CD4-positive, alpha-beta T cell treated with Interleukin-2 at 100 ng/mL for 4 hours (primary cell): Measurements from ENCODE around the gene FBXO21.
"Not testable (repeated sequence)": the region's sequence is repeated elsewhere in the genome, so short reads cannot be mapped to it uniquely, and the experiment has no call there.

Source experiments
- DNase-seq: peaks from one replicate; pipeline ENCODE4 v3.0.0-alpha.2; 2020; ENCODE audit warnings: low spot score

Gene FBXO21

DNA sequence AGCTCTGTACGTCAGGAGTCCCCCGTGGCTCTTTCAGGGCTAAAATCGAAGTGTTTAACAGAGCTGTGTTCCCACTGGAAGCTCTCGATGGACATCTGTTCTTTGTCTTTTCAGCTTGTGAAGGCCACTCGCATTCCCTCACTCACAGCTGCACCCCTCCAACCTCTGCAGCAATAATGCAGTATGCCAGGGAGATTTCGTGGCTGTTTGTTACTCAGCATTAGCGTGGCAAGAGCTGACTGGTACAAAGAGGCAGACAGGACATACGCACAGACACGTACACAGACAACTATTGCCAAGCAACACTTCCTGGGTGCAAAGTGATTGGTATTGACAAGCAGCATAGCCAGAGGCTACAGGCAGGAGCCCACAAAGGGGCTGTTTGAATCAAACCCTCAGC, 11.8 kb upstream of the FBXO21 start:
- DNase-seq, result no peak

DNA sequence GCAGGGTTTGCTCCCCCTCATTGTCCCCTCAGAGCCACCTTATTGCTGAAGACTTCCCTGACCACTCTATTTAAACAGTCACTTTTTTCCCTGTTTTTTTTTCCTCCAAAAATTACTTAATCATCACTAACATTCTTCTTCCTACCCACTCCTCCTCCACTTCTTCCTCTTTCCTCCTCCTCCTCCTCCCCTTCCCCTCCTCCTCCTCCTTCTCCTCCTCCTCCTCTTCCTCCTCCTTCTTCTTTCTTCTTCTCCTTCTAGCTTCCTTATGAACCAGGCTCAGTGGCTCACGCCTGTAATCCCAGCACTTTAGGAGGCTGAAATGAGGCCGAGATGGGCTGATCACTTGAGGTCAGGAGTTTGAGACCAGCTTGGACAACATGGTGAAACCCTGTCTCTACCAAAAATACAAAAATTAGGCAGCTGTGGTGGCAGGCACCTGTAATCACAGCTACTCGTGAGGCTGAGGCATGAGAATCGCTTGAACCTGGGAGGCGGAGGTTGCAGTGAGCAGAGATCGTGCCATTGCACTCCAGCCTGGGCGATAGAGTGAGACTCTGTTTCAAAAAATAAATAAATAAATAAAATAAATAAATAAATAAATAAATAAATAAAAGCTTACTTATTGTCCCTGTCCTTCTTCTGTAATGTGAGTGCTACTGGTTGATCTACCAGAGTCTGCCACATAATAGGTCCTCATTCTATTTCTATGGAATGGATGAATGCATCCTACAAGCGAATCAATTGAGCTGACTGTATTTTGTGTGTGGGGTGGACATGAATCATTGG, 9.9 kb upstream of the FBXO21 start:
- DNase-seq, result not testable (repeated sequence)

DNA sequence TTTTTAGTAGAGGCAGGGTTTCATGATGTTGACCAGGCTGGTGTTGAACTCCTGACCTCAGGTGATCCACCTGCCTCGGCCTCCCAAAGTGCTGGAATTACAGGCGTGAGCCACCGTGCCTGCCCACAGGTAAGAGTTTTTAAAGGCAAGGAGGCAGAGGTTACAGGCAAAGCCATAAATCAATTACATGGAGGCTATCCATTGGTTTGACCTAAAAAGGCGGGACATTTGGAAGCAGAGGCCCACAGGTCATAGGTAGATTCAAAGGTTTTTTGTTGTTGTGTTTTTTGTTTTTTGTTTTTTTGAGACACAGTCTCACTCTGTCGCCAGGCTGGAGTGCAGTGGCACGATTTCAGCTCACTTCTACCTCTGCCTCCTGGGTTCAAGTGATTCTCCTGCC, 6.1 kb upstream of the FBXO21 start:
- not testable (repeated sequence) for DNase-seq

DNA sequence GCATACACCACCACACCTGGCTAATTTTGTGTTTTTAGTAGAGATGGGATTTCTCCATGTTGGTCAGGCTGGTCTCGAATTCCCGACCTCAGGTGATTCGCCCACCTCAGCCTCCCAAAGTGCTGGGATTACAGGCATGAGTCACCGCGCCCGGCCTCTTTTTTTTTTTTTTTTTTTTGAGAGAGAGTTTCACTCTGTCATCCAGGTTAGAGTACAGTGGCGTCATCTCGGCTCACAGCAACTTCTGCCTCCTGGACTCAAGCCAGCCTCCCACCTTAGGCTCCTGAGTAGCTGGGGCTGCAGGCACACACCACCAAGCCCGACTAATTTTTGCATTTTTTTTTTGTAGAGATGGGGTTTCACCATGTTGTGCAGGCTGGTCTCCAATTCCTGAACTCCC, 4.8 kb upstream of the FBXO21 start:
- DNase-seq, result not testable (repeated sequence)

DNA sequence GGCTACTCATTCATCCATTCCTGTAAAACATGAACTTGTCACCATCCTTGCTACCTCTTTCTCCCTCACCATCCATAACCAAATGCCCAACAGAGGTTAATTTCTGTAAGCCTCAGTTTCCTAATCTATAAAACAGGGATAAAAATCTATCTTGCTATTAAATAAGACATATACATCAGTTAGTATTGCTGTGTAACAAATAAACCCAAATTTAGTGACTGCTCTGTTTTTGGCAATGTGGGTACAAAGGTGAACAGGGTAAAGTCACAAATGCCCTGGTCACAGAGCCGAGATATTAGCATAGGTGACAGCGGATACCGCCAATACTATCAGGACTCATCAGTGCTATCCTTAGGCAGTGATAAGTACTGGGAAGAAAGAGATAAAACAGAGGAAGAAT, 3.6 kb upstream of the FBXO21 start:
- no peak for DNase-seq

DNA sequence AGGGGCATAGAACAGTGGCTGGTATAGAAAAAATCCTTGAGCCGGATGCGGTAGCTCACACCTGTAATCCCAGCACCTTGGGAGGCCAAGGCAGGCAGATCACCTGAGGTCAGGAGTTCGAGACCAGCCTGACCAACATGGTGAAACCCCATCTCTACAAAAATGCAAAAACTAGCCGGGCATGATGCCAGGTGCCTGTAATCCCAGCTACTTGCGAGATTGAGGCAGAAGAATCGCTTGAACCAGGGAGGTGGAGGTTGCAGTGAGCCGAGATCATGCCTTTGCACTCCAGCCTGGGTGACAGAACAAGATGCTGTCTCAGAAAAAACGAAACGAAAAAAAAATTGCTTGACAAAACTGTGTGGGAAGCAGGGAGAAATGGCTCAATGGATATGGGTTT, 2.3 kb upstream of the FBXO21 start:
- not testable (repeated sequence) for DNase-seq

DNA sequence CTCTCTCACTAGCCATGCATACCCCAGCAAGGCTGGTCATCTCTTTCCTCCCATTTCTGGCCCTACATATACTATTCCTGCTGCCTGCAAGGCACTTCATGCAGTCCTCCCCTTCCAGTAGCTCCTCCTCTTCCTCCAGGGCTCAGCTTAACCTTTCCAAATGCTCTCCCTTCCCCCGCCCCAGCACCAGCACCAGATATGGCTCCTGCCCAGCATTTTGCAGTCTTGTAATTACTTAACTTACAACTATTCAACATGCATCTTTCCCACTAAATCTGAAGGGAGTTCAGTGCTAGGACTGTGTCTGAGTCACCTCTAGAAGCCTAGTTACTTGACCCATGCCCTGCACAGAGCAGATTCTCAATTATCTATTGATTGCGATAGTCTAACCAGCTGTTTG, 1.8 kb upstream of the FBXO21 start:
- no peak for DNase-seq

DNA sequence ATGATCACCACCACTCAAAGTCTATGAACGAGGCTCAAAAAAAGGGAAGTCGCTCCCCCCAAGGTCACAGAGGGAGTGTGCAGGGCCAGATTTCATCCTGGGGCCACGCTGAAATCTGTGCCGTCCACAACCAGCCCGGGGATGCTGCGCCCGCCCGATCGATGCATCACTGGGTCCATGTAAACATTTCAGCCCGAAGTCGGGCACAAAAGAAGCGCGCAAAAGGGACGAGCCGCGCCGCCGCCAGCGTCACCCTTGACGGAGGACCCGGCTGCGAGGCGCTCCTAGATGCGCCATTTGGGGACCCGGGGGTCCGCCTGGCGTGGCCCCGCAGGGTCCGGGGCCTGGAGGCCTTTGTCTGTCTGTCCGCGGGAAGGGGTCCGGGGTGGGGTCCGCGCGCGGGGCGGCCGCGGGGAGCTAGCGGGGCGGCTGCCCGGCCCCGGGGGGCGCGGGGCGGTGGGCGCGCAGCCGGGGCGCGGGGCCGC, 503 bp downstream of the FBXO21 start:
- DNase-seq, result peak; percentile 22

DNA sequence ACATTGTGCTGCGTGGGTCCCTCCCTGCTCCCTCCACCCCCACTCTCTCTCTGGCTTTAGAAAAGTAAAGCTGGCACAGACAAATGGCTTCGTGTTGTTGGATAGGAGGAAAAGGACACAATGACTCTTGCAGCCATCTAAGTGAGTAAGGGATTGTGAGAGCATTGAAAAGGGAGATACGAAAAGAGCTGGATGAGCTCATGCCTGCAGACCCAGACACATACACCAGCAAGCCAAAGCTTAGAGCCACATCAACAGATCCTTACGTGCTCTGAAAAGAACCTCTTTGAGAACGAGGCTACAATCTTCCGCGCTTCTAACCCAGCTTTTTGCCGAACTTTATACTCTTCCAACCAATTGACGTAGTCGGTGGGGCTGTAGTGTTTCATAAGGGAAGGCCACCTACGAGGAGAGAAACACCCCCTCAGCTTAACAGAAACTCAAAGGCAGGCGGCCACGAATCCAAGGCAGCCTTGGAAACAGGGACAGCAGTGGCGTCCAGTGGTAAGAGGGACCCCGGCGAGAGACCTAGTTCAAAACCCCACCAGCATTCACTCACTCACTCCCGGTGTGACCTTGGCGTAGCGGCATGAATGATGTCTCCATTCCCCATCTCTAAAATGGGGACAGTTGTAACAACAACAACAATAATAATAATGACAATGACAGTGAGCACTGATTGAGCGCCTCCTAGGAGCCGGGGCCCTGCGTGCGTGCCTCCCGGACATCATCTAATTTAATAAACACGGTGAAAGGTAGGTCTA, 1.1 kb downstream of the FBXO21 start:
- DNase-seq, result no peak

DNA sequence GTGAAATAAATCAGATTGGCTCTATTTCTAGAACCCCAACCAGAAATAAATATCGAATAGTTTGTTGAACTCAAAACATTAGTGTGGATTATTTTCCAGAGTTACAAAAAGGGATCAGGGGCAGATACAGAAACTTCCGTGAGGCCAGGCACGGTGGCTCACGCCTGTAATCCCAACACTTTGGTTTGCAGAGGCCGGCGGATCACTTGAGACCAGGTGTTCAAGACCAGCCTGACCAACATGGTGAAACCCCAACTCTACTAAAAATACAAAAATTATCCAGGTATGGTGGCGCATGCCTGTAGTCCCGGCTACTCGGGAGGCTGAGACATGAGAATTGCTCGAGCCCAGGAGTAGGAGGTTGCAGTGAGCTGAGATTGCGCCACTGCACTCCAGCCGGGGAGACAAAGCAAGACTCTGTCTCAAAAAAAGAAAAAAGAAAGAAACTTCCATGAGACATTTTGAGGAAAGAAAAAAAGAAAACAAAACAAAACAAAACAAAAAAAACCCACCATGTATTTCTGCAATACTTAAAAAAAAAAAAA, 2.1 kb downstream of the FBXO21 start:
- no peak for DNase-seq

DNA sequence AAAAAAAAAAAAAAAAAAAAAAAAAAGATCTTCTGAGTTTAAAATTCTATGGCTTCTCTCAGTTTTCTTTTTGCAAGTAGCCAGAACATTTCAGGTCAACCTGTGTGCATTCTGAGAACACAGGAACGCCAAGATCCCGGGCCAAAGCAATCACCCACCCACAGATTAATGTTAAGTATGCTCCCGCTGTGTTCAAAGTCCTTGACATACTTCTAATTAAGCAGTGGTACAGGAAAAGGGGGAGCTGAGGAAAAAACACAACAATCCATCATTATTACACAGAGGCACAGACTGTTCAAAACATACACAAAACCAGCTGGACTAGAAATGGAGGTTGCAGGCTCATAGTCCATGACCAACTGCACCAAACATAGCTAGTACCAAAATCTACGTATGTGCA, 2.8 kb downstream of the FBXO21 start:
- DNase-seq, result no peak

DNA sequence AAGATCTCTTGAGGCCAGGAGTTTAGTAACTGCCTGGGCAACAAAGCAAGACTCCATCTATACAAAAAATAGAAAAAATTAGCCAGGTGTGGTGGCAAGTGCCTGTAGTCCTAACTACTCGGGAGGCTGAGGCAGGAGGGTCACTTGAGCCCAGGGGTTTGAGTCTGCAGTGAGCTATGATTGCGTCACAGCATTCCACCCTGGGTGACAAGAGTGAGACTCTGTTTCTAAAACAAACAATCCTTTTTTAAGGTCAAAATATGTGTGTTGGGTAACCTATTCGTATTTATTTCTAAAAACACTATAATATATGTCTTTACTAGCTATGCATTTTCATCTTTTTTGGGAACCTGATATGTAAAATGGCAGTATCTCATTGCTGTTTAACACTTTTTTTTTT, 7.4 kb downstream of the FBXO21 start:
- DNase-seq, result no peak

DNA sequence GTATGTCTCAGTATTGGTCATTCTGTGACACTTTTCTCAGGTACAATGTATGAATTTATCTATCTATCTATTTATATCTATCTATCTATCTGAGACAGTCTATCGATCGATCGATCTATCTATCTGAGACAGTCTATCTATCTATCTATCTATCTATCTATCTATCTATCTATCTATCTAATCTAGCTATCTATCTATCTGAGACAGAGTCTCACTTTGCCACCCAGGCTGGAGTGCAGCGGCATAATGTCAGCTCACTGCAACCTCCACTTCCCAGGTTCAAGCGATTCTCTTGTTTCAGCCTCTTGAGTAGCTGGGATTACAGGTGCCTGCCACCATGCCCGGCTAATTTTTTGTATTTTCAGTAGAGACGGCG, 8.8 kb downstream of the FBXO21 start:
- DNase-seq, result not testable (repeated sequence)

DNA sequence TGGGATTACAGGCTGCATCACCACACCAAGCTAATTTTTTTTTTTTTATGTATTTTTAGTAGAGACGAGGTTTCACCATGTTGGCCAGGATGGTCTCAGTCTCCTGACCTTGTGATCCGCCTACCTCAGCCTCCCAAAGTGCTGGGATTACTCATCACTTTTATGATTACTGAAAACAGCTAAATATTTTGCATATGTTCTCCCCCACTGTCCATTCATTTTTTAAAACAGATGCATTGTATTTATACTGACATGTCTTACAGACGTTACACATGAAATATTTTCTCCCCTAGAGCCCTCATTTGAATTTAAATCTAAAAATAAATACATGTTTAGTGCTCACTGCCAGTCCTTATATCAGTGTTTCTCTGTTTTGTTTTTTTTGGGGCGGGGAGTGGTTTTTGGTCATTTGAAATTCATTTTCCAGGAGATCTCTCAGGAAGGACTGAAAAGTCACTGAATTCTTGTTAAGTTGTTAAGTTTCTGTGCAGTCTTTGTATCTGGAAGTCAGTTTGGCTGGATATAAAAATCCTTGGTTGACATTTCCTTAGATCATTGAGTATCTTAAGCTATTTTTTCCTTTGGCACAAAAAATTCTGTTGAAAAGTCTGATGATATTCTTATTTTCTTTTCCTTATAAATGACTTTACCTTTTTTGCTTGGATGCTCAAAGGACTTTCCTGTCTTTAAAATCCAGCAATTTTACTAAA, 9.4 kb downstream of the FBXO21 start:
- no peak for DNase-seq

DNA sequence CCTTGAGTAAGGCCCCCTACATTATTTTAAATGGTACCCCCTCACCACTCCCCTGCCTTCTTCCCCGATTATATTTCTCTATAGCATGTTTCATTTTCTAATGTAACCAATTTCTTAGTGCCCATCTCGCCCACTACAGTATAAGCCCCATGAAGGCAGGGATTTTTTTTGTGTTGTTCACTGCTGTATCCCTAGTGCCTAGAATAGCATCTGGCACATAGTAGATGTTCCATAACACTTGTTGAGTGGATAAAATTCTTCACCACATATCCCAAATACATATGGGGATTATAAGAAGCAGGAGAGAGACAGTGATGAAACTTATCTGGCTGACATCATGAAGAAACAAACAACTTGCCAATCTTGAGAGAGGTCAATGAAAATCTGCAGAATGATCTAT, 11.5 kb downstream of the FBXO21 start:
- DNase-seq, result no peak

DNA sequence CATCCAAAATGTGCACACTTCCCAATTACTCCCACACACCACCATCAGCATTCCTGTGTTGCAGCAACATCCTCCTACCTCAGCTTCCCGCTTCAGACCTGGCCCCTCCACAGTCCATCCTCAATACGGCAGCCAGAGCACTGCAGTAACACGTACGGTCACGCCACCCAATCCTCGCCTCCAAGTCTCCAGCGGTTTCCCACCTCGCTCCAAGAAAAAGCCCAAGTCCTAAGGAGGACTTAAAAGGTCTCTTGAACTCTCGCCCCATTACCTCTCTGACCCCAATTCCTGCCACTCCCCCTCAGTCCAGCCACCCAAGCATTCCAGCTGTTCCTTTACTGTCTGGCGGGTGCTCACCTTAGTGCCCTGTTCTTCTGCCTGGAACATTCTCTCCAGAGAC, 12.0 kb downstream of the FBXO21 start:
- no peak for DNase-seq

DNA sequence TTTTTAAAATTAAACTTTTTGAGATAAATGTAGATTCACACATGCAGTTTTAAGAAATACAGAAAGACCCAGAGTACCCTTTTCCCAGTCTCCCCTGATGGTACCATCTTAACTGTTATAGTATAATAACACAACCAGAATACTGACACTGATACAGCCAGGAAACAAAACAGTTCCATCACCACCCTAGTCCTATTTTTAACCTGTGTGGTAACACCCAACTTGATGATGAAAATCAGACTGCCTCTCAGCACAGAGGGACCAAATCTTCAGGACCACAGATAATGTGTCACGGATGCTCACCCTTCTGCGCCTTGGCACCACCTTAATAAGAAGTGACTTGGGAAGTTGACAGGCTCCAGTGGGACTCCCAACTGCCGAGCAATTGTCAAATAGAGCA, 18.1 kb downstream of the FBXO21 start:
- no peak for DNase-seq

DNA sequence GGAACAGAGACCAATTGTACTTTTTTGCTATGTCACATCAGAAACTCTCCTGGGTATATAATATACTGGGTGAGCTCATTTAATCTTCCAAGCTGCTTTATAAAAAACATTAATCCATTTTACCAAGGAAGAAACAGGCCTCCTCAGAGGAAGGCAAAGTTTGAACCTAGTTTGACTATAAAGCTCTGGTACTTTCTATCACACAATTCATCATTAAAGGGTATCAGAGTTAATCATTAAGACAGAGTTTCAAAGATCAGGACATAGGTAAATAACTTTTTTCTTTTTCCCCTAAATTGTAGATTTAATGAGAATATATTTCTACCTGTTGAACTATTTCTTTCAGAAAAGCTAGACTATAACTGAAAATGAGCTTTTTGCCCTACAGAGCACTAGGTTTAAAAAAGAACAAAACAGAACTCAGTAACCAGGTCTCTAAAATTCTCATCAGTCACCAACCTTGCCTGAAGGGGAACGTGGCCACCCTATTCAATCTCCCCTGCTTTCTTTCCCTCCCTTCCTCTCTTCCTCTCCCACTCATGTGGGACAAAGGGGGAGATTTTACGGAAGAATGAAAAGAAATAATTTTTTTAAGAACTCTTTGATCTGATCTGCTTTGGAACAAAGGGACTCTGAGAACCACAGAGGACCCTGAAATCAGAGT, 18.6 kb downstream of the FBXO21 start:
- no peak for DNase-seq

DNA sequence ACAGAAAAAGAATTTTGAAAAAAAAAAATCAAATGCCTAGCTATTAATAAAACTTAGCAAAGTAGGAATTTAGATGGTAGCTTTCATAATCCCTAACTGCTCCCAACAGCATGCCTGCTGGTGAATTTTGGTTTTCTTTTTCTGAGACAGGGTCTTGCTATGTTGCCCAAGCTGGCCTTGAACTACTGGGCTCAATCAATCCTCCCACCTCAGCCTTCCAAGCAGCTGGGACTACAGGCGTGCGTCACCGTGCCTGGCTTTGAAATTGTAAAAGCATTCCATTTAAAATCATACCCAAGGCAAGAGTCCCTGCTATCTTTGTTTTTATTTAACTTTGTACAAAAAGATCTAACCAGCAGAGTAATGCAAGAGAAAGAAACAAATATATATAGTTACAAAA, 20.7 kb downstream of the FBXO21 start:
- no peak for DNase-seq

DNA sequence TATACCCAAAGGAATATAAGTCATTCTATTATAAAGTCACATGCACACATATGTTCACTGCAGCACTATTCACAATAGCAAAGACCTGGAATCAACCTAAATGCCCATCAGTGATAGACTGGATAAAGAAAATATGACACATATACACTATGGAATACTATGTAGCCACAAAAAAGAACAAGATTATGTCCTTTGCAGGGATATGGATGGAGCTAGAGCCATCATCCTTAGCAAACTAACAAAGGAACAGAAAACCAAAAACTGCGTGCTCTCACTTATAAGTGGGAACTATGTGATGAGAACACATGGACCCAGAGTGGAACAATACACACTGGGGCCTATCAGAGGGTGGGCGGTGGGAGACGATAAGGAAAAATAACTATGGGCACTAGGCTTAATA, 21.3 kb downstream of the FBXO21 start:
- DNase-seq, result no peak

DNA sequence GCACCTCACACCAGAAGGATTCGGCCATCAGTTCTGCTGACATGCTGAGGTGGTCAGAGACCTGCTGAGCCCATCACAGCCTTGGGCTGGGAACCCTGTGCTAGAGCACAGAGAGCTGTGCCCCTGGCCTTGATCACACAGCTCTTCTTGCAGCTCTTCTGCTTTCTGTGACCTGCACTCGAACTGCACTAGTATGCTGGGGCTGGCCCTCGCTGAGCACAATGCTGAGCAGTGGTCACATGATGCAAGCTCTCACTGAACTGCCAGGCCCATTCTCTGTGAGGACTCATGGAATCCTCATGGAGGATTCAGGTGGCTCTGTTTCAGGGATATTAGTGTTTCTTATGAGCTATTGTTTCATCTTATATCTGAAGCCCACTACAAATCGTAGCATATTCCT, 22.5 kb downstream of the FBXO21 start:
- DNase-seq, result no peak

DNA sequence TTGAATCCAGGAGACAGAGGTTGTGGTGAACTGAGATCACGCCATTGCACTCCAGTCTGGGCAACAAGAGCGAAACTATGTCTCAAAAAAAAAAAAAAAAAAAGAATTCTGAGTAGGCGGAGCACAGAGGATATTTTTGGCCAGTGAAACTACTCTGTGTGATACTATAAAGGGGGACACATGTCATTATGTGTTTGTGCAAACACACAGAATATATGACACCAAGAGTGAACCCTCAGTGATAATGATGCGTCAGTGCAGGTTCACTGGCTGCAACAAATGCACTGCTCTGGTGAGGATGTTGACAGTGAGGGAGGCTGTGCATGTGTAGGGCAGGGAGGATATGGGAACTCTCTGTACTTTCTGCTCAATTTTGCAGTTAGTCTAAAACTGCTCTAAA, 24.2 kb downstream of the FBXO21 start:
- DNase-seq, result no peak
